CD4-positive, alpha-beta T cell treated with Interleukin-15 for 1 hour (primary cell): ENCODE results near the gene HS6ST2.
"Not testable (repeated sequence)": the region's sequence is repeated elsewhere in the genome, so short reads cannot be mapped to it uniquely, and the experiment has no call there.

Experiments
- DNase-seq: peaks from one replicate; pipeline ENCODE4 v3.0.0-alpha.2; 2020

HS6ST2 gene

GRCh38 chrX:132958091-132958703 is at the start of gene HS6ST2:
TSS of gene HS6ST2 (minus strand) at chrX:132958629.
- no peak for DNase-seq

- no peak for DNase-seq
Measured at GRCh38 chrX:133007458-133007857, 49.0 kb upstream of the HS6ST2 start.

GRCh38 chrX:133005616-133006015 is 47.2 kb upstream of the HS6ST2 start:
- DNase-seq, result no peak

- DNase-seq, result no peak
Measured at GRCh38 chrX:133005042-133005441, 46.6 kb upstream of the HS6ST2 start.

- DNase-seq, result no peak
Measured at GRCh38 chrX:132999209-132999608, 40.8 kb upstream of the HS6ST2 start.

- no peak for DNase-seq
Measured at GRCh38 chrX:132990835-132991234, 32.4 kb upstream of the HS6ST2 start.

GRCh38 chrX:132986556-132986955 is 28.1 kb upstream of the HS6ST2 start:
- DNase-seq, result no peak

GRCh38 chrX:132984058-132984650 is 25.7 kb upstream of the HS6ST2 start:
- no peak for DNase-seq

GRCh38 chrX:132983496-132983895 is 25.1 kb upstream of the HS6ST2 start:
- DNase-seq, result no peak

- not testable (repeated sequence) for DNase-seq
Measured at GRCh38 chrX:132980035-132980434, 21.6 kb upstream of the HS6ST2 start.

GRCh38 chrX:132968296-132968949 is 10.0 kb upstream of the HS6ST2 start:
- DNase-seq, result no peak

GRCh38 chrX:132967049-132967448 is 8.6 kb upstream of the HS6ST2 start:
- DNase-seq, result no peak

- no peak for DNase-seq
Measured at GRCh38 chrX:132965461-132965860, 7.0 kb upstream of the HS6ST2 start.

- DNase-seq, result no peak
Measured at GRCh38 chrX:132961511-132961910, 3.1 kb upstream of the HS6ST2 start.

GRCh38 chrX:132957211-132958090 is 978 bp downstream of the HS6ST2 start:
- no peak for DNase-seq

GRCh38 chrX:132956421-132957210 is 1.8 kb downstream of the HS6ST2 start:
- DNase-seq, result no peak

- no peak for DNase-seq
Measured at GRCh38 chrX:132955690-132956089, 2.7 kb downstream of the HS6ST2 start.

- DNase-seq, result no peak
Measured at GRCh38 chrX:132954323-132954722, 4.1 kb downstream of the HS6ST2 start.

- no peak for DNase-seq
Measured at GRCh38 chrX:132953354-132953753, 5.1 kb downstream of the HS6ST2 start.

GRCh38 chrX:132948648-132949260 is 9.7 kb downstream of the HS6ST2 start:
- DNase-seq, result no peak

GRCh38 chrX:132945055-132945599 is 13.3 kb downstream of the HS6ST2 start:
- DNase-seq, result not testable (repeated sequence)
